Activated naive CD4-positive, alpha-beta T cell (primary cell): ENCODE results near the gene PLCL2.

Experiments
- DNase-seq, 4 experiments: peaks; one replicate each; lab custom pipeline; 2025; lab: John Stamatoyannopoulos, UW

The PLCL2 gene

GRCh38 chr3:17044855-17045254, 160.1 kb downstream of the PLCL2 start:
- no peak for DNase-seq

DNA sequence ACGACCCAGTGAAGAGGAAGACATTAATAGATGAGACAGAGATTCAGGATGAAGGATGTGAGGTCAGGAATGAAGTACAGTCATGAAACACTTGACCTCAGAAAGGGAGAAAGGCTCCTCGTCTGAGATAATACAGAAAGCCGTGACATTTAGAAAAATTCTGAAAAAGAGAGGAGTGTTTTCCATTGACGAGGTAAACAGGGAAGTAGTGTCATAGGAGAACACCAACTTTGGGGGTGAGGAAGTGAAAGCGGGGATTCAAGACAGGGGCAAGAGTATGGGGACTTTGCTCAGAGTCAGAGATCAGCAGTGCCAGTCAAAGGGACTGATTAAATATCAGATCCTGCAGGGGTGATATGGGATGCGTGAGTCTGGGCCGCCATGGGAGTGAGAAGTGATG, 160.9 kb downstream of the PLCL2 start:
- no peak for DNase-seq

GRCh38 chr3:17046623-17047022, 161.9 kb downstream of the PLCL2 start:
- DNase-seq: no peak

- DNase-seq: no peak
Observed at GRCh38 chr3:17047162-17047561, 162.4 kb downstream of the PLCL2 start.

DNA sequence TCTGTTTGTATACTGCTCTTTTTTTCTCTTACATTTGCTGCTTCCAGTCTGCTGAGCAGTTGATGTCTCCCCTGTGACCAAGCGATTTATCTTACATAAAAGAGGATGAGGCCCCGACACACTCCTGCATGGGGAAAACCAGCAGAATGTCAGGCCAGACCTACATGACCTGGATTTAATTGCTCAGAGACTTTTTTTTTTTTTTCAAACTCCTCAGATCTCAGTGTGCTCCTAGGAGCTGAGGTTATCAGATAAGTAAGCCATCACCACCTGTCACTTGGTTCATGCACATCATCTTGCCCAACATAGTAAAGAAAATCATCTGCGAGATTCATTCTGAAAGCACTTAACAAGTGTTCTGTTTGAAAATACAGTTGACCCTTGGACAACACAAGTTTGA, 163.1 kb downstream of the PLCL2 start:
- DNase-seq: no peak

DNA sequence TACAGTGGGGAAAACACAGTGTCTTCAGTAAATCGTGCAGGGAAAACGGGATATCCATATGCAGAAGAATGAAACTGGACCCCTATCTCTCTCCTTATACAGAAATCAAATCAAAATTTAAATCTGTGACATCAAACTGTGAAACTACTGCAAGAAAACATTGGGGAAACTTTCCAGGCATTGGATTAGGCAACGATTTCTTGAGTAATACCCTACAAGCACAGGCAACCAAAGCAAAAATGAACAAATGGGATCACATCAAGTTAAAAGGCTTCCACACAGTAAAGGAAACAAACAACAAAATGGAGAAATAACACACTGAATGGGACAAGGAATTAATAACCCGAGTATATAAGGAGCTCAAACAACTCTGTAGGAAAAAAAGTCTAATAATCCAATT, 165.3 kb downstream of the PLCL2 start:
- no peak for DNase-seq

- DNase-seq: no peak
Observed at GRCh38 chr3:17050506-17050905, 165.8 kb downstream of the PLCL2 start.

DNA sequence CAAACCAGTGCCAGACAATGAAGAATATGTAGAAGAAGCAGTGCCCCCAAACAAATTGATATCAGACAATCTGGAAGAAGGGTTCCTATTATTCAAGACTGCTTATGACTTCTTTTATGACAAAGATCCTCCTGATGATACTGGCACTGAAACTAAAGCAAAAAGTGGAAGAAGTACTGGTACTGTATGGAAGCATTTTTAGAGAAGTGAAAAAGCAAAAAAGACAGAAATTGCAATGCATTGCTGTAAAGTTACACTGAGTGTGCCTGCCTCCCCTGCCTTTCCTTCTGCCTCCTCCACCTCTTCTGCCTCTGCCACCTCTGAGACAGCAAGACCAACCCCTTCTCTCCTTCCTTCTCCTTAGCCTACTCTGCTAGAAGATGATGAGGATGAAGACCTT, 167.6 kb downstream of the PLCL2 start:
- no peak for DNase-seq

GRCh38 chr3:17054301-17054981, 169.7 kb downstream of the PLCL2 start:
- DNase-seq: no peak

- DNase-seq: no peak
Observed at GRCh38 chr3:17054982-17055343, 170.2 kb downstream of the PLCL2 start.

GRCh38 chr3:17055374-17056276, 170.9 kb downstream of the PLCL2 start:
- no peak for DNase-seq

DNA sequence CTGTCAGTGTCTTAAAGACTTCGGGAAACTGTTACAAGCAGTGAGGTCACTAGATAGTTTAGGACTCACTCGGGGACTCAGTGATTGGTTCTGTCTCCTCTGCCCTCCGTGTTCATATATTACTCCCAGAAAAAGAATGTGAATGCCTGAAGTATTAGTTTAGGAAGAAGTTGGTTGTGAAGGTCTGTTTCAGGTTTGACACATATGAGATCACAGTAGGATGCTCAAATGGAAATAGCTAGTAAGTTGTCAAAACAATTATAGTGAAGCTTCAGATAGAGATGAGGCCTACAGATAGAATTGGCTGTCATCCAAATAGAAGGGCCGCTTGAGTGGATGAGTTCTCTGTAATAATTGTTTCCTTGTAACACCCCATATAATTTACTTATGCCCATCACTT, 172.6 kb downstream of the PLCL2 start:
- no peak for DNase-seq

- DNase-seq: no peak
Observed at GRCh38 chr3:17059989-17060550, 175.3 kb downstream of the PLCL2 start.

DNA sequence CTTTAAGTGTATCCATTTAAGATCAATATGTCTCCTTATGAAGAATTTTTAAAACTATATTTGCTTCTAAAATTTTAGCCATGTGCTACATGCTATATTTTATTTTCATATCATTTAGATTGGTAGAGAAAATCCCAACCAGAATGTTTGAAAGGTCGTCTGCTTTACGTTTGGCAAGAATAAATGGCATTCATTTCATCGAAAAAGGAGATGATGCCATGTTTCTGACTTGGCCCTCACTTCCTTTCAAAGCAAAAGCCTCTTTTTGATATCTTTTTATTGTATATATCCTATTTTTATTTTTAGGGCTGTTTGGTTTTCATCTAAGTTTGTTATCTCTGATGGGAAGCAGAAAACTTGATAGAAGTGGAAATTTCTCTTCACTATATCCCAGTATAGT, 176.2 kb downstream of the PLCL2 start:
- DNase-seq: no peak

GRCh38 chr3:17062736-17063135, 178.0 kb downstream of the PLCL2 start:
- no peak for DNase-seq

DNA sequence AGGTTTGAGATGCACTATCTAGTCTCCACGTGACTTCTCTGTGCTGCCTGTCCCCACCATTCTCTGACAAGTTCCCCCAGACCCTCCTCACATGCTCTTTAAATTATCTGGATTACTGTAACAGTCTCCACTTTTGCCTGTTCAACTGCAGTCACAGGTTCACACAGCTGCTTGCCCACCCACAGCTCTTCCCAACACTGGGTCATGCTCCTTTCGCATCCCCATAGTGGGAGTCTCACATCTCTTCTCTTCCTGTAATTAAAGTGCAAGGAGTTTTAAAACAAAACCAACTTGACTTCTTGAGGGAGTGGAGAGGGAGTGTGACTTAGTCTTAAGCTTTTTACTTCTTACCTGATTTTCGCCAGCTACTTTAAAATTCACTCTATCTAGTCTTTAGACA, 178.8 kb downstream of the PLCL2 start:
- DNase-seq: no peak

DNA sequence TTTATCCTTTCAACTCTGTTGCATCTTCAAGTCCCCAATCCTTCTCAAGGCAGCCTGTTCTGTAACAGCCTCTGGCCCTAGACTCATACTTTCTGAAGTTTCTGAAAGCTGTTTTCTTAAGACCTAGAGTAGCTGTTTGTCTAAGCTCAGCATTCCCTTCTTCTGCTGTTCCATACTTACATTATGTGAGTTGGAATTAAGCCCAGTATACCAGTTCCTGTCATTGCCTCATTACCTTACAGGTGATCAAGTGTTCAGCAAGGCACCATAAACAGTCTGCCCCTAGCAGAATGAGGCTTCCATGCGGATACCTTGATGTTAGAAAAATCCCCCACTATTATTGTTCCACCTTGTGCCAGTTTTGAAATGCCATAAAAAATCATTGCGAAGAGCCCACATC, 180.6 kb downstream of the PLCL2 start:
- DNase-seq: no peak

- no peak for DNase-seq
Observed at GRCh38 chr3:17065881-17066280, 181.1 kb downstream of the PLCL2 start.

- no peak for DNase-seq
Observed at GRCh38 chr3:17069754-17070153, 185.0 kb downstream of the PLCL2 start.

- no peak for DNase-seq
Observed at GRCh38 chr3:17070161-17070959, 185.6 kb downstream of the PLCL2 start.

DNA sequence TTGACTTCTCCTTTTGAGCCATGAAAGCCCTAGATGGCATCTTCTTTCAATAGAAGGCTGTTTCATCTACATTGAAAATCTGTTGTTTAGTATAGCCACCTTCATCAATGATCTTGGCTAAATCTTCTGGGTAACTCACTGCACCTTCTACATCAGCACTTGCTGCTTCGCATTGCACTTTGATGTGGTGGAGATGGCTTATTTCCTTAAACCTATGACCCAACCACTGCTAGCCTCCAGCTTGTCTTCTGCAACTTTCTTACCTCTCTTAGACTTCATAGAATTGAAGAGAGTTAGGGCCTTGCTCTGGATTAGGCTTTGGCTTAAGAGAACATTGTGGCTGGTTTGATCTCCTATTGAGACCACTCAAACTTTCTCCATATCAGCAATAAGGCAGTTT, 189.8 kb downstream of the PLCL2 start:
- DNase-seq: no peak

- DNase-seq: no peak
Observed at GRCh38 chr3:17075358-17075757, 190.6 kb downstream of the PLCL2 start.
